ENCODE measurements around the gene CSTF2. TPM values are rescaled to one million over a fixed set of nuclear protein-coding genes. Genes with fewer than 3 reads are reported as not detected.

CSTF2 gene
- total and polyA plus RNA-seq, 12 donors, result 3.3 to 17.0 (median 13.8) TPM

DNA sequence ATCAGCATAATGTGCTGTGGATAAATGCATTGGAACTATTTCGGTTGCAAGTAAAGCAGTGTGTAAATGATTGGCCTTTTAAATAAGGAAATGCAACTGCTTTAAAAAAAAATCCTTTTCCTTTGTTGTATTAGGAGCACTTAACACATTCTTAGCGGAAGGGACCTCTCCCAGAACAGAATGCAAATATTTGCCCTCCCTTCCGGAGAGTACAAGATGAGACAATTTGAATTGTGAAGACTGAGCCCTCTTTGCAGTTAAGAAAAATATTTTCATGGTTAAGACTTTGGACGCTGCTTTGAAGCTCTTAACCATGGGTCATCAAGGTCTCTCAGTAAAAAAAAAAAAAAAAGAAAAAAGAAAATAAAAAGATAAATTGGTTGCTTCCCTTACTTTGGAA is 63.5 kb downstream of the CSTF2 start:
- peaks cover 13% of the 10 kb centered on the region for H3K27me3 ChIP-seq
- WGBS, 4 donors, result 30 to 50% (median 42%) methylated on average over 4 of the region's 4 CpGs

More for the DNA sequence above, 63.5 kb downstream of the CSTF2 start:
- TF ChIP-seq, protein P1, sequence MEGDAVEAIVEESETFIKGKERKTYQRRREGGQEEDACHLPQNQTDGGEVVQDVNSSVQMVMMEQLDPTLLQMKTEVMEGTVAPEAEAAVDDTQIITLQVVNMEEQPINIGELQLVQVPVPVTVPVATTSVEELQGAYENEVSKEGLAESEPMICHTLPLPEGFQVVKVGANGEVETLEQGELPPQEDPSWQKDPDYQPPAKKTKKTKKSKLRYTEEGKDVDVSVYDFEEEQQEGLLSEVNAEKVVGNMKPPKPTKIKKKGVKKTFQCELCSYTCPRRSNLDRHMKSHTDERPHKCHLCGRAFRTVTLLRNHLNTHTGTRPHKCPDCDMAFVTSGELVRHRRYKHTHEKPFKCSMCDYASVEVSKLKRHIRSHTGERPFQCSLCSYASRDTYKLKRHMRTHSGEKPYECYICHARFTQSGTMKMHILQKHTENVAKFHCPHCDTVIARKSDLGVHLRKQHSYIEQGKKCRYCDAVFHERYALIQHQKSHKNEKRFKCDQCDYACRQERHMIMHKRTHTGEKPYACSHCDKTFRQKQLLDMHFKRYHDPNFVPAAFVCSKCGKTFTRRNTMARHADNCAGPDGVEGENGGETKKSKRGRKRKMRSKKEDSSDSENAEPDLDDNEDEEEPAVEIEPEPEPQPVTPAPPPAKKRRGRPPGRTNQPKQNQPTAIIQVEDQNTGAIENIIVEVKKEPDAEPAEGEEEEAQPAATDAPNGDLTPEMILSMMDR (IDR thresholded peaks at IDR 0.05), result no peak
- no peak for TF ChIP-seq POLR2A (IDR thresholded peaks at IDR 0.05)
- Histone ChIP-seq H3K27ac (no peak overlapping the region), H3K36me3 (replicated peaks in 1 of 2) (no peaks in the 10 kb centered on the region), H3K4me3 (no peak overlapping the region), H3K4me1 (replicated peaks in 1 of 2) (no peaks in the 10 kb centered on the region), H3K9me3 (replicated peaks in 1 of 3) (no peaks in the 10 kb centered on the region)
- intact Hi-C loops (cut with DNase I), result no loop called here
- no peak for DNase-seq

Small RNA genes within 50 kb of the gene (small RNA-seq; reads per million reads assigned to genes)
- 0 reads per million in 2 donors for gene RF00411

Other genes starting within 250 kb of the CSTF2 start
- under 1 TPM in 3 of 9 donors, not detected in 6; 0.14 to 0.60 (median 0.22) TPM for gene TNMD, start 235.5 kb upstream of the CSTF2 start, total RNA-seq
- gene TNMD, start 235.5 kb upstream of the CSTF2 start, polyA plus RNA-seq, result under 1 TPM in 2 of 3 donors, not detected in 1; 0.24 to 0.67 TPM
- gene TSPAN6, start 183.6 kb upstream of the CSTF2 start, total RNA-seq, result 10 to 100 TPM; 21.6 to 70.4 (median 29.6) TPM
- 10 to 100 TPM; 12.5 to 28.4 (median 16.9) TPM for gene TSPAN6, start 183.6 kb upstream of the CSTF2 start, polyA plus RNA-seq
- 10 to 100 TPM; 10.7 to 73.3 (median 20.0) TPM for gene SRPX2, start 176.2 kb upstream of the CSTF2 start, total RNA-seq
- gene SRPX2, start 176.2 kb upstream of the CSTF2 start, polyA plus RNA-seq, result 10 to 100 TPM in 2 of 3 donors, 1 to 10 TPM in 1; 9.0 to 18.3 (median 17.6) TPM
- 10 to 100 TPM in 1 of 9 donors, 1 to 10 TPM in 8; 3.4 to 12.3 (median 6.4) TPM for gene SYTL4, start 88.3 kb upstream of the CSTF2 start, total RNA-seq
- gene SYTL4, start 88.3 kb upstream of the CSTF2 start, polyA plus RNA-seq, result 1 to 10 TPM; 4.0 to 5.3 (median 4.5) TPM
- not detected for gene NOX1, start 54.0 kb downstream of the CSTF2 start, total RNA-seq
- gene NOX1, start 54.0 kb downstream of the CSTF2 start, polyA plus RNA-seq, result under 1 TPM in 2 of 3 donors, not detected in 1; 0.07 to 0.16 TPM
- 1 to 10 TPM in 3 of 9 donors, under 1 TPM in 6; 0.22 to 2.6 (median 0.81) TPM for gene XKRX, start 108.5 kb downstream of the CSTF2 start, total RNA-seq
- under 1 TPM; 0.16 to 0.47 (median 0.18) TPM for gene XKRX, start 108.5 kb downstream of the CSTF2 start, polyA plus RNA-seq
- gene ARL13A, start 149.3 kb downstream of the CSTF2 start, total RNA-seq, result not detected
- not detected for gene ARL13A, start 149.3 kb downstream of the CSTF2 start, polyA plus RNA-seq
- 10 to 100 TPM in 8 of 9 donors, 1 to 10 TPM in 1; 6.9 to 19.8 (median 15.9) TPM for gene TRMT2B, start 231.7 kb downstream of the CSTF2 start, total RNA-seq
- gene TRMT2B, start 231.7 kb downstream of the CSTF2 start, polyA plus RNA-seq, result 10 to 100 TPM in 1 of 3 donors, 1 to 10 TPM in 2; 5.8 to 11.6 (median 9.0) TPM

Measured in adrenal gland (tissue), 12 donors.